NOMO-1 treated with dmso at 0.1 percent for 144 hours (cell line): ENCODE data around the gene ACSM6.
"Not testable (repeated sequence)": the region's sequence is repeated elsewhere in the genome, so short reads cannot be mapped to it uniquely, and the experiment has no call there.

Experiments used
- DNase-seq: peaks from one replicate; lab custom pipeline; 2025; ENCODE audit not compliant: unreplicated experiment; lab: John Stamatoyannopoulos, UW

Gene ACSM6, protein sequence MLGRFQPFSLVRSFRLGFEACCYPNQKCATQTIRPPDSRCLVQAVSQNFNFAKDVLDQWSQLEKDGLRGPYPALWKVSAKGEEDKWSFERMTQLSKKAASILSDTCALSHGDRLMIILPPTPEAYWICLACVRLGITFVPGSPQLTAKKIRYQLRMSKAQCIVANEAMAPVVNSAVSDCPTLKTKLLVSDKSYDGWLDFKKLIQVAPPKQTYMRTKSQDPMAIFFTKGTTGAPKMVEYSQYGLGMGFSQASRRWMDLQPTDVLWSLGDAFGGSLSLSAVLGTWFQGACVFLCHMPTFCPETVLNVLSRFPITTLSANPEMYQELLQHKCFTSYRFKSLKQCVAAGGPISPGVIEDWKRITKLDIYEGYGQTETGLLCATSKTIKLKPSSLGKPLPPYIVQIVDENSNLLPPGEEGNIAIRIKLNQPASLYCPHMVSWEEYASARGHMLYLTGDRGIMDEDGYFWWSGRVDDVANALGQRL

GRCh38 chr10:95193944-95194343 lies at the start of gene ACSM6:
Gene ACSM6 (plus strand): TSS chr10:95194238. CDS start chr10:95194486, 248 bp downstream.
- DNase-seq: no peak

DNA sequence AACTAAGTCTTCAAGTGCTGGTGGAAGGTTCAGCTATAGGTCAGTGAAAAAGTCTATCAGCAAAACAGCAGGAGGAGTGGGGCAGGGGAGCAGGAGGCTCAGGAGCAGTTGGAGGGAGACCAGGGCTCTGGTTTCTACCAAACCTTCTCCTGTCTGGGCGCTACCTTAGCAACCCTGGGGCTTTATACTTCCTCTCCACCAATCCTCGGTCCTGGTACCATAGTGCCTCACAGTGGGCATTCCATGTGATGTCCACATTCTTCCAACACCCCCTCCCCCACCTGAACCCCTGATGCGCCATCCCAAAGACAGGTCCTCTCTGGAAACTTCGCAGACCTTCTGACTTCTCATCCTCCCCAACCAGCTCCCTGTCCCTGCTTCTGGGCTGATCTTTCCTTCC lies 25.3 kb upstream of the ACSM6 start:
- no peak for DNase-seq

GRCh38 chr10:95169522-95169921 lies 24.5 kb upstream of the ACSM6 start:
- DNase-seq: no peak

- no peak for DNase-seq
These were observed 23.2 kb upstream of the ACSM6 start for GRCh38 chr10:95170790-95171189.

GRCh38 chr10:95171336-95171735 lies 22.7 kb upstream of the ACSM6 start:
- no peak for DNase-seq

DNA sequence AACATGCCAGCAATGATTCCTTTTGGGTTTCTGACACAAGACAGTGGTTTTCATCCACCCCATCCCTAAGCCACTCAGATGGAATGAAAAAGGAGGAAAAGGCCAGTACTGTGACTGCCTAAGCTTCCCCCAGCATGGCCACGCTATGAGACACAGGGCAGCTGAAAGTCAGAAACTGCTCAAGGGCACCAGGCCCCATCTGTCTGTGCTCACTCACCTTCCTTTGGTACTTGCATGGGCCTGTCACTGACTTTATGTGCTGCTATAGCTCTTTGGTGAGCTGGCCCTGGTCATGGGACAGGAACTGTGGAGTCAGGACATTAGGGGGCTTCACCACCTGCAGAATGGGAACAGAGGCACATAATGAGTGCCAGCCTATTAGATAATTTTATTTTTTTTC lies 21.2 kb upstream of the ACSM6 start:
- no peak for DNase-seq

DNA sequence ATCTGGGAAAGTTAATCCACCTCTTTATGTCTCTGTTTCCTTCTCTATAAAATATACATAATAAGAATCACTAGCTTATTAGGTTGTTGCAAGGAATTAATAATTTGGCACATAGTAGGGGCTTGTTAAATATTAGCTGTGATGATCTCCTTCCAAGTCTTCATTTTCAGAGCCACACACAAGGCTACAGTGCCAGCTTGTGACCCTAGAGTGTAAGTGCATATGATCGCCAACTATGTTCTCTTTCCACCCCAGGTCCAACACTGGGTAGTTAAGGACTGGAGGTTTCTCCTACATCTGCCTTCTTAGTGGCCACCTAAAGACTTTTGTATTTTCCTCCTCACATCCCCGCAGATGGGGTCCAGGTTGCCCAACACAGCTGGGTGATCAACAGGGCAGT lies 17.9 kb upstream of the ACSM6 start:
- DNase-seq: no peak

- DNase-seq: no peak
These were observed 16.6 kb upstream of the ACSM6 start for GRCh38 chr10:95177429-95177828.

- DNase-seq: no peak
These were observed 15.8 kb upstream of the ACSM6 start for GRCh38 chr10:95178266-95178665.

GRCh38 chr10:95178797-95179196 lies 15.2 kb upstream of the ACSM6 start:
- DNase-seq: no peak

- no peak for DNase-seq
These were observed 12.3 kb upstream of the ACSM6 start for GRCh38 chr10:95181726-95182125.

GRCh38 chr10:95183271-95184230 lies 10.5 kb upstream of the ACSM6 start:
- DNase-seq: peak; percentile 65

DNA sequence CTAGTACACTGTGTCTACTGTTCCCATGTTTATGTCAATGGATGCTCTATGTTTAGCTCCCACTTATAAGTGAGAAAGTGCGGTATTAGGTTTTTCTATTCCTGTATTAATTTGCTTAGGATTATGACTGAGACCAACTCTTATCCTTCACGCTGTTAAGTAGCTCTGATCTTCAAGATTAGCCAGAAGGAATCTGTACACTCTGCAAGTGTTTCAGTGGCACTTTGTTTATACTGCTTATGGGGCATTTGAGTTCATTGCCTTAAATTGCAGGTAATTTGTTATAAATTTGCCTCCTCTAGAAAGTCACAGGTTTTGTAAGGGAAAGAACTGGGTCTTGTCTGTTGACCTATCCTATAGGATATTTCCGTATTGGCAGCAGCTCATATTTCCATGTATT lies 6.4 kb upstream of the ACSM6 start:
- no peak for DNase-seq

DNA sequence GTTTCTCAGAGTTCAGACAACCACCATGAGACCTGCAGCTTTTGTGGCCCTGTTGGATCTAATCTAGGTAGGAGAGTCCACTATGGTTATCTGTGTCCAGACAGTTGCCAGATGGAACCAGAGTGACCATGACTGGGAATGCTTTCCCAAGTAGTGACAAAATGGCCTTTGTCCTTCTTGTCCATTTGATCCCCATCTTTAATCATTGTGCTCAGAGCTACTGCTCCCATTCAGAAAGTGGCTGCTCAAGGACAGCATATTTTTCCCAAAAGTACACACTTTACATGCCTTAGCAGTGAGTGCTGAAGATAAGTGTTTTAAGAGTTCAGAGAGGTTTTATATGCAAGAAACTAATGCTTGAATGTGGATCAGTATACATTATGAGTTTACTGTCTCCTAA lies 5.4 kb upstream of the ACSM6 start:
- DNase-seq: no peak

- no peak for DNase-seq
These were observed 2.0 kb downstream of the ACSM6 start for GRCh38 chr10:95196046-95196445.

GRCh38 chr10:95201736-95202135 lies 7.7 kb downstream of the ACSM6 start:
- no peak for DNase-seq

GRCh38 chr10:95202865-95203264 lies 8.8 kb downstream of the ACSM6 start:
- not testable (repeated sequence) for DNase-seq

GRCh38 chr10:95208702-95209391 lies 14.8 kb downstream of the ACSM6 start:
- DNase-seq: no peak

DNA sequence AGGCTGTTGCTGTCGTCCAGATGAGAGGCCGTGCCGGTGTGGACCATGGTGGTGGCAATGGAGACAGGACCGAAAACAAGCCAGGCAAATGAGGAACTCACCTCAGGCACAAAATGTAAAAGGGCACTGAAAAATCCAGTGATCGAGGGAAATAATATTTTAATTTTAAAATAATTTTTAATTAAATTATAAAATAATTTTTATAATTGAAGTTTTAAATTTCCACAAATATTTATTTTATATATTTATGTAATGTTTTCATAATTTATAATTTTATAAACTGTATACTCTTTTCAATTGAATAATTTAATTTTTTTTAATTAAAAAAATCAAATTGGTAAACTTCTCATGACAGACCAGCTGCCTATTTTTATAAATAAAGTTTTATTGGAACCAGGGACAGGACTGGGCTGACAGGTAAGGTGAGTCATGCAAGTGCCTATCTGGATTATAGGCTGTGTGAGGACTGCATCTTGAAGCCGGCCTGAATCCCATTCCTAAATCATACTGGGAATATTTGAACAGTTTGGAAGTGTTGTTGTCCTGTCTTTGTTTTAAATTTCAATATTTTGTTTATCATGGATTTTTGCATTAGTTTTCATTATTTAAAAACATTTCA lies 15.6 kb downstream of the ACSM6 start:
- no peak for DNase-seq

- DNase-seq: no peak
These were observed 17.7 kb downstream of the ACSM6 start for GRCh38 chr10:95211606-95212279.
